GM10248 (cell line): ENCODE data around the gene PLBD2.

Experiments
- CTCF ChIA-PET: fragments of 300-600 bp; sonication (Branson Sonifier 250); formaldehyde crosslinking; extraction: SDS; loops from one replicate; lab custom pipeline; 2021; ENCODE audit warnings: antibody characterized with exemption; lab: Yijun Ruan, JAX
- POLR2A ChIA-PET: fragments of 350-650 bp; sonication (Branson Sonifier 250); formaldehyde crosslinking; extraction: SDS; loops from one replicate; lab custom pipeline; 2020; ENCODE audit warnings: antibody characterized with exemption; lab: Yijun Ruan, JAX
- DNase-seq: peaks from one replicate; pipeline ENCODE4 v3.0.0; 2012; ENCODE audit errors: extremely low spot score
- CTCF ChIP-seq: IDR thresholded peaks from 2 replicates; pipeline ENCODE4 v1.5.1; 2012; ENCODE audit warnings: mild to moderate bottlenecking, low read depth; ENCODE audit errors: extremely low read depth, missing control alignments, control extremely low read depth

The PLBD2 gene

GRCh38 chr12:113413488-113413939 lies 55.1 kb downstream of the PLBD2 start:
- DNase-seq, result no peak
- TF ChIP-seq CTCF, result no peak
- POLR2A ChIA-PET, result no interaction called here
- CTCF ChIA-PET, result interaction anchor here (1.0 to 3.3 kb wide), 2 partner anchors 11 to 100 kb away, joined by 3 to 18 read pairs; no protein-coding TSS in a partner anchor

GRCh38 chr12:113414519-113415038 lies 56.2 kb downstream of the PLBD2 start:
- ChIA-PET CTCF (interaction anchor here (3.3 kb wide), 1 partner anchor 10 kb away, joined by 18 read pairs; no protein-coding TSS in a partner anchor), POLR2A (no interaction called here)
- no peak for DNase-seq
- no peak for TF ChIP-seq CTCF

GRCh38 chr12:113416091-113416754 lies 57.8 kb downstream of the PLBD2 start:
- ChIA-PET CTCF (no interaction called here), POLR2A (interaction anchor here (0.7 kb wide), 1 partner anchor 243 kb away, joined by 3 read pairs; no protein-coding TSS in a partner anchor)
- DNase-seq, result no peak
- TF ChIP-seq CTCF, result no peak

GRCh38 chr12:113418213-113418879 lies 60.0 kb downstream of the PLBD2 start:
- DNase-seq, result no peak
- POLR2A ChIA-PET, result no interaction called here
- TF ChIP-seq CTCF, result no peak
- CTCF ChIA-PET, result no interaction called here

- CTCF ChIA-PET, result interaction anchor here (1.0 kb wide), 1 partner anchor 14 kb away, joined by 3 read pairs; no protein-coding TSS in a partner anchor
- no peak for DNase-seq
- no peak for TF ChIP-seq CTCF
- POLR2A ChIA-PET, result no interaction called here
These were observed 62.7 kb downstream of the PLBD2 start for GRCh38 chr12:113420996-113421595.

GRCh38 chr12:113422030-113422885 lies 63.9 kb downstream of the PLBD2 start, which contains the start of gene SDSL:
Gene SDSL (plus strand): TSS chr12:113422380. CDS start chr12:113427983, 5,603 bp downstream.
- no peak for TF ChIP-seq CTCF
- ChIA-PET CTCF (no interaction called here), POLR2A (interaction anchor here (0.5 kb wide), 2 partner anchors 54 to 87 kb away, joined by 4 read pairs; partner anchors contain the start of gene SLC8B1)
- peak; percentile 73 for DNase-seq
